HEK293 (cell line): ENCODE results near the gene PCNX4.

ENCODE experiments used
- AEBP2 ChIP-seq: fragments of 450-650 bp; formaldehyde crosslinking; IDR thresholded peaks from 2 replicates; pipeline ENCODE4 v1.5.1; 2016; ENCODE audit warnings: missing biosample characterization, missing genetic modification characterization, borderline replicate concordance
- CTCF ChIP-seq: fragments of 450-650 bp; formaldehyde crosslinking; IDR thresholded peaks from 2 replicates; pipeline ENCODE4 v1.5.1; 2016; ENCODE audit warnings: missing biosample characterization, missing genetic modification characterization
- KLF16 ChIP-seq: fragments of 450-650 bp; formaldehyde crosslinking; IDR thresholded peaks from 2 replicates; pipeline ENCODE4 v1.5.1; 2017; ENCODE audit warnings: missing biosample characterization, missing genetic modification characterization
- MZF1 ChIP-seq: fragments of 450-650 bp; formaldehyde crosslinking; IDR thresholded peaks from 2 replicates; pipeline ENCODE4 v1.5.1; 2017; ENCODE audit warnings: missing biosample characterization, missing genetic modification characterization, borderline replicate concordance
- ZFP37 ChIP-seq: fragments of 450-650 bp; formaldehyde crosslinking; IDR thresholded peaks from 2 replicates; pipeline ENCODE4 v1.5.1; 2016; ENCODE audit warnings: missing biosample characterization, missing genetic modification characterization
- ZNF398 ChIP-seq: fragments of 450-650 bp; formaldehyde crosslinking; IDR thresholded peaks from 2 replicates; pipeline ENCODE4 v1.5.1; 2017; ENCODE audit warnings: missing biosample characterization, missing genetic modification characterization
- ZNF426 ChIP-seq: fragments of 450-650 bp; formaldehyde crosslinking; IDR thresholded peaks from 2 replicates; pipeline ENCODE4 v1.5.1; 2017; ENCODE audit warnings: missing biosample characterization, missing genetic modification characterization, mild to moderate bottlenecking, inconsistent platforms, moderate library complexity
- ZNF449 ChIP-seq: fragments of 450-650 bp; formaldehyde crosslinking; IDR thresholded peaks from 2 replicates; pipeline ENCODE4 v1.5.1; 2017; ENCODE audit warnings: missing biosample characterization, mild to moderate bottlenecking, missing genetic modification characterization, moderate library complexity
- ZNF654 ChIP-seq: fragments of 450-650 bp; formaldehyde crosslinking; IDR thresholded peaks from 2 replicates; pipeline ENCODE4 v1.5.1; 2016; ENCODE audit warnings: low read depth, missing biosample characterization, missing genetic modification characterization
- ZNF664 ChIP-seq: fragments of 450-650 bp; formaldehyde crosslinking; IDR thresholded peaks from 2 replicates; pipeline ENCODE4 v1.5.1; 2016; ENCODE audit warnings: missing biosample characterization, missing genetic modification characterization
- ZNF670 ChIP-seq: fragments of 450-650 bp; formaldehyde crosslinking; IDR thresholded peaks from 2 replicates; pipeline ENCODE4 v1.5.1; 2016; ENCODE audit warnings: missing biosample characterization, missing genetic modification characterization, low read depth

- no peak for TF ChIP-seq MZF1 (tag by site-specific recombination)
- TF ChIP-seq ZNF449 (tag by site-specific recombination) = no peak
- no peak for TF ChIP-seq CTCF (tag by site-specific recombination)
- TF ChIP-seq ZNF670 (tag by site-specific recombination) = no peak
- TF ChIP-seq ZNF398 = no peak
- TF ChIP-seq ZNF654 = no peak
- no peak for TF ChIP-seq ZNF426 (tag by site-specific recombination)
- no peak for TF ChIP-seq AEBP2 (tag by site-specific recombination)
- no peak for TF ChIP-seq ZNF664
- no peak for TF ChIP-seq KLF16 (tag by site-specific recombination)
- TF ChIP-seq ZFP37 (tag by site-specific recombination) = no peak
These were observed 114.5 kb downstream of the PCNX4 start for GRCh38 chr14:60206249-60206670.
